IPS-18a (cell line): ENCODE results near the gene NTNG1.

Experiments used
- H3K27ac ChIP-seq: one replicate; pipeline ENCODE4 v1.5.1; 2013; ENCODE audit warnings: low read length
- H3K27me3 ChIP-seq: one replicate; pipeline ENCODE4 v1.6.1; 2013; ENCODE audit warnings: mild to moderate bottlenecking, low read length; ENCODE audit not compliant: control insufficient read depth, insufficient read depth
- H3K36me3 ChIP-seq: one replicate; pipeline ENCODE4 v1.6.1; 2013; ENCODE audit warnings: low read depth, low read length; ENCODE audit not compliant: control insufficient read depth
- H3K4me1 ChIP-seq: one replicate; pipeline ENCODE4 v1.6.1; 2013; ENCODE audit warnings: low read depth, low read length; ENCODE audit not compliant: control insufficient read depth
- H3K4me3 ChIP-seq: one replicate; pipeline ENCODE4 v1.5.1; 2013; ENCODE audit warnings: low read length
- H3K9ac ChIP-seq: one replicate; pipeline ENCODE4 v1.6.1; 2013; ENCODE audit warnings: mild to moderate bottlenecking, low read length, moderate library complexity
- H3K9me3 ChIP-seq: one replicate; pipeline ENCODE4 v1.6.1; 2013; ENCODE audit warnings: low read depth, low read length; ENCODE audit not compliant: control insufficient read depth

Gene NTNG1

GRCh38 chr1:107124694-107125093 is 16.1 kb upstream of the NTNG1 start:
- H3K36me3 ChIP-seq, result no peaks in the 10 kb centered on the region

GRCh38 chr1:107132195-107132594 is 8.6 kb upstream of the NTNG1 start:
- no peak overlapping the region for H3K27ac ChIP-seq
- H3K9me3 ChIP-seq, result no peaks in the 10 kb centered on the region
- H3K4me3 ChIP-seq, result no peak overlapping the region
- no peak overlapping the region for H3K9ac ChIP-seq
- H3K27me3 ChIP-seq, result no peaks in the 10 kb centered on the region
- H3K4me1 ChIP-seq, result peaks cover 5% of the 10 kb centered on the region
- H3K36me3 ChIP-seq, result no peaks in the 10 kb centered on the region

More at GRCh38 chr1:107124694-107125093, 16.1 kb upstream of the NTNG1 start:
- Histone ChIP-seq H3K27me3 (no peaks in the 10 kb centered on the region), H3K27ac (no peak overlapping the region), H3K9me3 (no peaks in the 10 kb centered on the region), H3K4me3 (no peak overlapping the region), H3K4me1 (no peaks in the 10 kb centered on the region), H3K9ac (no peak overlapping the region)

DNA sequence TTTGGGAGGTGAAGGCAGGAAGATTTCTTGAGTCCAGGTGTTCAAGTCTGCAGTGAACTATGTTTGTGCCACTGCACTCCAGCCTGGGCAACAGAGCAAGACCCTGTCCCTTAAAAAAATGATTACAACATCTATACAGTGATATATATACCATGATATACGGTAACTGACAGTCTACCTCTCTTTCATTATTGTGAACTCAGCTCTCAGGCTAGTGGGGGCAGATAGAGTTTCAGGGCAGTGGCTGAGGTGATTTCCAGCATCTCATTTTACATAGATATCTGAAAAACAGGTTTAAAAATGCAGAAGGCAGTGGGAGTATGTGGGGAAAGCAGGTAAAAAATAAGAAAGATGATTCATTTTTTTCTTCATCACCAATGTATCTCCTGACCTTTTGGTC is 8.1 kb upstream of the NTNG1 start:
- no peak overlapping the region for H3K9ac ChIP-seq
- H3K27ac ChIP-seq, result no peak overlapping the region
- no peaks in the 10 kb centered on the region for H3K9me3 ChIP-seq

GRCh38 chr1:107135463-107135862 is 5.4 kb upstream of the NTNG1 start:
- peaks cover 9% of the 10 kb centered on the region for H3K4me1 ChIP-seq
- no peaks in the 10 kb centered on the region for H3K36me3 ChIP-seq
- H3K9me3 ChIP-seq, result no peaks in the 10 kb centered on the region
- peaks cover 16% of the 10 kb centered on the region for H3K27me3 ChIP-seq
- H3K9ac ChIP-seq, result no peak overlapping the region
- H3K4me3 ChIP-seq, result no peak overlapping the region
- no peak overlapping the region for H3K27ac ChIP-seq

More for the DNA sequence above, 8.1 kb upstream of the NTNG1 start:
- no peaks in the 10 kb centered on the region for H3K27me3 ChIP-seq
- no peaks in the 10 kb centered on the region for H3K36me3 ChIP-seq
- H3K4me3 ChIP-seq, result no peak overlapping the region
- peaks cover 5% of the 10 kb centered on the region for H3K4me1 ChIP-seq

DNA sequence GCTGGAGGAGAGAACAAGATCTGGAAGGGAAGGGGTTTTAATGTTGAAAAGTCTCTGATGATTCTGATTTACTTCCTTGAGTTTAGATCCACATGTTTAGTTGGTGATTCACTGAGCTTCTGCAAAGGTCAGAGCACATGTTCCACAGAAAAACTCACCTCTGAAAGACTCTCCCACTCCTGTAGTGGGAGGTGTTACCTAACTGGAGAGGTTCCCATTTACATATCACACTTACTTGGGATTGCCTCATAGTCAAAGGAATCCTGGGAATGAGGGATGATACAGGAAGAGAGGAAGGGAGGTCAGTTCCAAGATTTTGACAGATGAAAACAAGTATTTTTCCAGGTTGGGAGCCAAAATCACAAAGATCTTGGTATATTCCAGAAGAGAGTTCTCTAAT is 2.7 kb upstream of the NTNG1 start:
- no peaks in the 10 kb centered on the region for H3K9me3 ChIP-seq
- H3K27me3 ChIP-seq, result peaks cover 21% of the 10 kb centered on the region
- peaks cover 11% of the 10 kb centered on the region for H3K4me1 ChIP-seq
- H3K9ac ChIP-seq, result no peak overlapping the region
- H3K4me3 ChIP-seq, result no peak overlapping the region
- H3K36me3 ChIP-seq, result no peaks in the 10 kb centered on the region
- H3K27ac ChIP-seq, result no peak overlapping the region

DNA sequence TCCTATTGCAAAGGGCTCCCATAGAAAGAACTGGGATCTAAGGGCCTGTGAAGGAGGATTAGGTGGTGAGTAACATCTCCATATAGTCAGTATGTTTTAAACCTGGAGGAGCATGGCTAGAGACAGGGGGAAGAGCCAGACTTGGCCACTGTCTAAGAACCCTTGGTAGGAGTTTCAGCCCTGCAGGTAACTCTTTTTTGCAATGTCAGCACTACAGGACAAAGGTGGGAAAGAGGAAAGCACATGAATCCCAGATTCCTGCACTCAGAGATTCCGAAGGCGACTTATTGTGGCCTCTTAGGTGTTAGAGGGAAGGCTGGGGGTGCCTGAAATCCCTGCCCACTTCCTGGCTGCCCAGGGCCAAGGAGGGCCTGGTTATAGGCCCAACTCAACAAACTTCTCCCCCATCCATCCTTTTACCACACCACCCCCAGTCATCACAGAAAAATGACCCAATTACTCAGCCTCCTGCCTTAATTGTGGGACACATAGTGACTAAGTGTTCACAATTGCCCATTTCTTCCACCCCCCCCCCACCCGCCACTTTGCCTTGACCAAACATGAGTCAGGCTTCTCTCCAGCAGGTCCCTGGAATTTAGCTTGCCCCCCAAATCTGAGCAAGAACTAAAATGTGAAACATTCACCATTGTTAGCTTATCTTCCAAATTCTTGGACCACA is 1.9 kb upstream of the NTNG1 start:
- no peaks in the 10 kb centered on the region for H3K9me3 ChIP-seq
- peaks cover 11% of the 10 kb centered on the region for H3K4me1 ChIP-seq
- peak overlapping the region; percentile 71 for H3K4me3 ChIP-seq
- no peak overlapping the region for H3K27ac ChIP-seq
- no peak overlapping the region for H3K9ac ChIP-seq
- peaks cover 21% of the 10 kb centered on the region for H3K27me3 ChIP-seq
- no peaks in the 10 kb centered on the region for H3K36me3 ChIP-seq

DNA sequence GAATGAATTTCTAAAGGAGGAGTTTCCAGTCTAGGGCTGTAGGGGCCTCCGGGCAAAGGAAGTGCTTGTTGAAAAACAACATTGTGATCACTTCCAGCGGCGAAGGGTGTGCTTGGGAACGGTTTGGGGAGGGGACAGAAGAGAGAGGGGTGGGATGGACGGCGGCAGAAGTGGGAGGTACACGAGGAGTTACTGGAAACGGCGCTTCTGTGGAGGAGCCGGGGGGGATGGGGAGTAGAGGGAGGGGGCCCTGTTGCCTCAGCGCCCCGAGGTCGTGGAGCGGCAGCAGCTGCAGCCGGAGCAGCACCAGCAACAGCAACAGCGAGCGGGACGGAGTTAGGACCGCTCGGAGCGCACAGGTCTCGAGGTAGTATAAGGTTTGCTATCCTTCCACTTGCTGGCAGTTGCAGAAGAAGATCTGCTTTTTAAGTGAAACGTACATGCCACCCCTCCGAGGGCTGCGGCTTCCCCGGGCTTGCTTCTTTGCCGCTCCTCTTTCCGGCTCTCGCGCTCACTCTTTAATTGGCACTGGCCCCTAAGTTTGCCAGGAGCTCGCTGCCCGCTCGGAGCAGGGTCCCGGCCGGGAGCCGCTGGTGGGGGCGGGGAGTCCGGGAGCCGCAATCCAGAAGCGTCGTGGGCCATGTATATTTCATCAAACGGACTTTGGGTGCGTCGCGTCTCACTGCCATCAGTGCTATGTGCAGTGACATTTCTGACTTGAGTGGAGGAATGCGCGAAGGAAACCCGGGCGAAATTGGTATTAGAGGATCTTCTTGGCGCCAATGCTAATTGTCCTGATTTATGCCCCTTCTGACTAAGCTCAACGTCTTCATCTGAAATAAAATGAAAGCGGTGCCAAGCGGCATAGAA is 771 bp upstream of the NTNG1 start:
- H3K9me3 ChIP-seq, result no peaks in the 10 kb centered on the region
- peaks cover 21% of the 10 kb centered on the region for H3K27me3 ChIP-seq
- H3K9ac ChIP-seq, result peak overlapping the region; percentile 20
- no peak overlapping the region for H3K27ac ChIP-seq
- H3K4me3 ChIP-seq, result peak overlapping the region; percentile 71
- no peaks in the 10 kb centered on the region for H3K36me3 ChIP-seq
- peaks cover 11% of the 10 kb centered on the region for H3K4me1 ChIP-seq

GRCh38 chr1:107141491-107142126 is 770 bp downstream of the NTNG1 start:
- Histone ChIP-seq H3K4me1 (peaks cover 11% of the 10 kb centered on the region), H3K36me3 (no peaks in the 10 kb centered on the region), H3K9me3 (no peaks in the 10 kb centered on the region), H3K27ac (no peak overlapping the region), H3K27me3 (peaks cover 21% of the 10 kb centered on the region), H3K4me3 (peak overlapping the region; percentile 74), H3K9ac (no peak overlapping the region)

- no peak overlapping the region for H3K27ac ChIP-seq
- H3K4me3 ChIP-seq, result peak overlapping the region; percentile 74
- H3K9ac ChIP-seq, result no peak overlapping the region
Measured at GRCh38 chr1:107142140-107142542, 1.3 kb downstream of the NTNG1 start.

DNA sequence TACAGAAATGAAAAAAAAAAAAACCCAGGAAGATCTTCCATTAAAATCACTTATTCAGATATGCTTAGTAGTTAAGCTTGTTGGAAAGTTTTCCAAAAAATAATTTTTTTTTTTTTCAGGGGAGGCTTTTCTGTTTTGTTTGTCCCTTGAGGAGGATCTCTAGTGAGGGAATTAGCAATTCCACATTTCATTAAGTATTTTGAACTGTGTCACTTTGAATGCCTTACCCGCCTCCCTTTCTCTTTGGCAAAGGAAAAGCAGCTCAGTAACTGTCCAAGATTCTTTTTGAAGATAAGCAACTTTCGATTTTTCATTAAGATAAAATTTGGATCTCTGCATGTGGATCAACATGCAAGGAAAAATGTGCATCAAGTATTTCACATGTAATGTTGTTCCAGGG is 1.8 kb downstream of the NTNG1 start:
- H3K4me3 ChIP-seq, result no peak overlapping the region
- no peaks in the 10 kb centered on the region for H3K36me3 ChIP-seq
- H3K27me3 ChIP-seq, result peaks cover 21% of the 10 kb centered on the region
- no peak overlapping the region for H3K9ac ChIP-seq
- no peaks in the 10 kb centered on the region for H3K9me3 ChIP-seq
- H3K27ac ChIP-seq, result no peak overlapping the region
- H3K4me1 ChIP-seq, result peaks cover 11% of the 10 kb centered on the region

More at GRCh38 chr1:107142140-107142542, 1.3 kb downstream of the NTNG1 start:
- no peaks in the 10 kb centered on the region for H3K9me3 ChIP-seq
- H3K4me1 ChIP-seq, result peaks cover 11% of the 10 kb centered on the region
- H3K27me3 ChIP-seq, result peaks cover 21% of the 10 kb centered on the region
- no peaks in the 10 kb centered on the region for H3K36me3 ChIP-seq

- Histone ChIP-seq H3K27ac (no peak overlapping the region), H3K9ac (no peak overlapping the region), H3K36me3 (no peaks in the 10 kb centered on the region), H3K27me3 (peaks cover 5% of the 10 kb centered on the region), H3K4me1 (peaks cover 8% of the 10 kb centered on the region), H3K4me3 (no peak overlapping the region), H3K9me3 (no peaks in the 10 kb centered on the region)
Measured at GRCh38 chr1:107145637-107146036, 4.8 kb downstream of the NTNG1 start.
